ENCODE data around the gene SYNDIG1. TPM values are rescaled to one million over a fixed set of nuclear protein-coding genes. Genes with fewer than 3 reads are reported as not detected.

The SYNDIG1 gene
- total RNA-seq, 1 experiment from 2014 or later: not detected

DNA sequence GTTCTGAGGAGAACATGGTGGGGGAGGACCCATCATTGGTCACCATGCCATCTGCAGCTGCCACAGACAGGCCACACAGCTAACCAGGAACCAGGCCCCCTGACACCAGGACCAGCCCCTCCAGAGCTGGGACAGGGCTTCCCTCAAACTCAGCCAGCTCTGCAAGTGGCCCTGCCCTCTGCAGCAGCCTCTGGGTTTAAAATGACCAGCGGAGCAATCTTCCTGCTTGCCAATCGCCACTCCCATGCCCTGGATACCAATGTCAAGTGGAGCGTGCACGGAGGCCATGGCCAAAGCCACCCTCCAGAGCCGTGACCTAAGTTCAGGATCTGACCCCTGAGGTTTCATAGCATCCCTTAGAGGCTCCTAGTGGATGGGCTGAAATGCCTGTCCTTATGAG is 199.4 kb downstream of the SYNDIG1 start:
- Histone ChIP-seq H3K4me3 (ENCODE audit: low read depth in 2 of 2, low read length in 2 of 2) (no peak overlapping the region), H3K27ac (ENCODE audit: low read length) (no peak overlapping the region), H3K36me3 (ENCODE audit: control insufficient read depth, insufficient read depth, low read length) (no peaks in the 10 kb centered on the region), H3K4me1 (ENCODE audit: control insufficient read depth, insufficient read depth, low read length) (0 out of 2 replicates have a peak, but pooled peaks cover 3% of the 10 kb centered on the region), H3K27me3 (ENCODE audit: control insufficient read depth, insufficient read depth, low read length) (no peaks in the 10 kb centered on the region), H3K9me3 (ENCODE audit: control insufficient read depth, insufficient read depth, low read depth, low read length) (no peaks in the 10 kb centered on the region)
- ChIA-PET POLR2A (no interaction called here), CTCF (no interaction called here)
- in situ Hi-C loops (cut with HindIII; ENCODE audit: low pct_unique_long_range_greater_than_20kb, low sequenced_read_pairs): no loop called here
- ATAC-seq (no peak), DNase-seq (ENCODE audit: low read depth, low spot score) (no peak)
- BruUV-seq (replicated peaks): no TSS peak
- intact Hi-C loops (cut with micrococcal nuclease; ENCODE audit: unreplicated experiment): no loop called here
- TF ChIP-seq, protein P1, sequence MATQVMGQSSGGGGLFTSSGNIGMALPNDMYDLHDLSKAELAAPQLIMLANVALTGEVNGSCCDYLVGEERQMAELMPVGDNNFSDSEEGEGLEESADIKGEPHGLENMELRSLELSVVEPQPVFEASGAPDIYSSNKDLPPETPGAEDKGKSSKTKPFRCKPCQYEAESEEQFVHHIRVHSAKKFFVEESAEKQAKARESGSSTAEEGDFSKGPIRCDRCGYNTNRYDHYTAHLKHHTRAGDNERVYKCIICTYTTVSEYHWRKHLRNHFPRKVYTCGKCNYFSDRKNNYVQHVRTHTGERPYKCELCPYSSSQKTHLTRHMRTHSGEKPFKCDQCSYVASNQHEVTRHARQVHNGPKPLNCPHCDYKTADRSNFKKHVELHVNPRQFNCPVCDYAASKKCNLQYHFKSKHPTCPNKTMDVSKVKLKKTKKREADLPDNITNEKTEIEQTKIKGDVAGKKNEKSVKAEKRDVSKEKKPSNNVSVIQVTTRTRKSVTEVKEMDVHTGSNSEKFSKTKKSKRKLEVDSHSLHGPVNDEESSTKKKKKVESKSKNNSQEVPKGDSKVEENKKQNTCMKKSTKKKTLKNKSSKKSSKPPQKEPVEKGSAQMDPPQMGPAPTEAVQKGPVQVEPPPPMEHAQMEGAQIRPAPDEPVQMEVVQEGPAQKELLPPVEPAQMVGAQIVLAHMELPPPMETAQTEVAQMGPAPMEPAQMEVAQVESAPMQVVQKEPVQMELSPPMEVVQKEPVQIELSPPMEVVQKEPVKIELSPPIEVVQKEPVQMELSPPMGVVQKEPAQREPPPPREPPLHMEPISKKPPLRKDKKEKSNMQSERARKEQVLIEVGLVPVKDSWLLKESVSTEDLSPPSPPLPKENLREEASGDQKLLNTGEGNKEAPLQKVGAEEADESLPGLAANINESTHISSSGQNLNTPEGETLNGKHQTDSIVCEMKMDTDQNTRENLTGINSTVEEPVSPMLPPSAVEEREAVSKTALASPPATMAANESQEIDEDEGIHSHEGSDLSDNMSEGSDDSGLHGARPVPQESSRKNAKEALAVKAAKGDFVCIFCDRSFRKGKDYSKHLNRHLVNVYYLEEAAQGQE (IDR thresholded peaks at IDR 0.05; ENCODE audit: insufficient read depth in 1 of 2, low read depth in 2 of 2, low read length in 1 of 2): no peak
- TF ChIP-seq POLR2AphosphoS5 (IDR thresholded peaks at IDR 0.05; ENCODE audit: low read depth, low read length): no peak
- TF ChIP-seq, protein P2, sequence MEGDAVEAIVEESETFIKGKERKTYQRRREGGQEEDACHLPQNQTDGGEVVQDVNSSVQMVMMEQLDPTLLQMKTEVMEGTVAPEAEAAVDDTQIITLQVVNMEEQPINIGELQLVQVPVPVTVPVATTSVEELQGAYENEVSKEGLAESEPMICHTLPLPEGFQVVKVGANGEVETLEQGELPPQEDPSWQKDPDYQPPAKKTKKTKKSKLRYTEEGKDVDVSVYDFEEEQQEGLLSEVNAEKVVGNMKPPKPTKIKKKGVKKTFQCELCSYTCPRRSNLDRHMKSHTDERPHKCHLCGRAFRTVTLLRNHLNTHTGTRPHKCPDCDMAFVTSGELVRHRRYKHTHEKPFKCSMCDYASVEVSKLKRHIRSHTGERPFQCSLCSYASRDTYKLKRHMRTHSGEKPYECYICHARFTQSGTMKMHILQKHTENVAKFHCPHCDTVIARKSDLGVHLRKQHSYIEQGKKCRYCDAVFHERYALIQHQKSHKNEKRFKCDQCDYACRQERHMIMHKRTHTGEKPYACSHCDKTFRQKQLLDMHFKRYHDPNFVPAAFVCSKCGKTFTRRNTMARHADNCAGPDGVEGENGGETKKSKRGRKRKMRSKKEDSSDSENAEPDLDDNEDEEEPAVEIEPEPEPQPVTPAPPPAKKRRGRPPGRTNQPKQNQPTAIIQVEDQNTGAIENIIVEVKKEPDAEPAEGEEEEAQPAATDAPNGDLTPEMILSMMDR (IDR thresholded peaks at IDR 0.05): no peak
- TF ChIP-seq SIN3A (IDR thresholded peaks at IDR 0.05; ENCODE audit: borderline replicate concordance, insufficient read depth, low read depth, low read length): no peak

DNA sequence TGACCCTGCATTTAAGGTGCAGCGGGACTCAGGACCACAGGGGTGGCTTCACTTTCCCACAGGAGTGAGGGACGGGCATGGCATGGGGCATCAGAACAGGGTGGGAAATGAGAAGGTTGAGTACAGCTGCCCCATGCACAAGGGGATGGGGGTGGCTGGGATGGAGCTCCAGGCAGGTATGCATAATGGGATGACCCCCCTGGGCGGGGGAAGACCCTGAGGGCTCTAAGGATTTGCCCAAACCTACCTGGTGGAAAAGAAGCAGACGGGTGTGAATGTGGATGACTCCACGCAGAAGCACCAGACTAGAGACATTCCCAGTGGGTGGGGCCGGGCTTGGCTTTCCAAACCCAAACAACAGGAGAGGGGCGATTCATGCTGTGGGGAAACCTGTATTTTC is 200.3 kb downstream of the SYNDIG1 start:
- H3K27ac ChIP-seq (ENCODE audit: low read length): no peak overlapping the region
- no peaks in the 10 kb centered on the region for H3K9me3 ChIP-seq (ENCODE audit: control insufficient read depth, insufficient read depth, low read depth, low read length)
- POLR2A ChIA-PET: no interaction called here
- H3K4me1 ChIP-seq (ENCODE audit: control insufficient read depth, insufficient read depth, low read length): 0 out of 2 replicates have a peak, but pooled peaks cover 3% of the 10 kb centered on the region
- in situ Hi-C loops (cut with HindIII; ENCODE audit: low pct_unique_long_range_greater_than_20kb, low sequenced_read_pairs): no loop called here
- intact Hi-C loops (cut with micrococcal nuclease; ENCODE audit: unreplicated experiment): no loop called here
- BruUV-seq (replicated peaks): no TSS peak
- CTCF ChIA-PET: interaction anchor here (1.0 kb wide), 1 partner anchor 188 kb away, joined by 3 read pairs; no protein-coding TSS in a partner anchor
- TF ChIP-seq, protein P2 (IDR thresholded peaks at IDR 0.05): no peak
- no peak for TF ChIP-seq POLR2AphosphoS5 (IDR thresholded peaks at IDR 0.05; ENCODE audit: low read depth, low read length)
- no peak for TF ChIP-seq TCF7L2 (IDR thresholded peaks at IDR 0.05; ENCODE audit: low read depth, low read length)
- TF ChIP-seq, protein P1 (IDR thresholded peaks at IDR 0.05; ENCODE audit: insufficient read depth in 1 of 2, low read depth in 2 of 2, low read length in 1 of 2): no peak
- no peak for TF ChIP-seq SIN3A (IDR thresholded peaks at IDR 0.05; ENCODE audit: borderline replicate concordance, insufficient read depth, low read depth, low read length)
- no peaks in the 10 kb centered on the region for H3K36me3 ChIP-seq (ENCODE audit: control insufficient read depth, insufficient read depth, low read length)
- H3K27me3 ChIP-seq (ENCODE audit: control insufficient read depth, insufficient read depth, low read length): no peaks in the 10 kb centered on the region
- ATAC-seq: no peak
- H3K4me3 ChIP-seq (ENCODE audit: low read depth in 2 of 2, low read length in 2 of 2): no peak overlapping the region
- DNase-seq (ENCODE audit: low read depth, low spot score): no peak

Measured in Panc1 (cell line).